ENCODE results near the gene F12.

- TF ChIP-seq CTCF (IDR thresholded peaks at IDR 0.05) (no peak), POLR2AphosphoS5 (IDR thresholded peaks at IDR 0.05; ENCODE audit: low read depth, low read length) (no peak), SIN3A (IDR thresholded peaks at IDR 0.05; ENCODE audit: borderline replicate concordance, insufficient read depth, low read depth, low read length) (no peak)
These were observed 22.2 kb upstream of the F12 start for GRCh38 chr5:177431317-177432142.

Measured in Panc1 (cell line).